Breast epithelium (tissue), 3 donors: ENCODE results near the gene CD14.

ENCODE experiments used
- CTCF ChIP-seq, 3 donors: fragments of 450-650 bp; IDR thresholded peaks; one replicate each; pipeline ENCODE4 v1.5.1; 2016 to 2017; ENCODE audit warnings: antibody characterized with exemption in 3 of 3, mild to moderate bottlenecking in 3 of 3, moderate library complexity in 3 of 3
- POLR2A ChIP-seq: fragments of 450-650 bp; IDR thresholded peaks from one replicate; pipeline ENCODE4 v1.6.1; 2016; ENCODE audit warnings: antibody characterized with exemption, mild to moderate bottlenecking, moderate library complexity
- POLR2AphosphoS5 ChIP-seq, 3 donors: sonication (generic); formaldehyde crosslinking; IDR thresholded peaks; one replicate each; pipeline ENCODE4 v1.6.1; 2017; ENCODE audit warnings: antibody characterized with exemption in 3 of 3

DNA sequence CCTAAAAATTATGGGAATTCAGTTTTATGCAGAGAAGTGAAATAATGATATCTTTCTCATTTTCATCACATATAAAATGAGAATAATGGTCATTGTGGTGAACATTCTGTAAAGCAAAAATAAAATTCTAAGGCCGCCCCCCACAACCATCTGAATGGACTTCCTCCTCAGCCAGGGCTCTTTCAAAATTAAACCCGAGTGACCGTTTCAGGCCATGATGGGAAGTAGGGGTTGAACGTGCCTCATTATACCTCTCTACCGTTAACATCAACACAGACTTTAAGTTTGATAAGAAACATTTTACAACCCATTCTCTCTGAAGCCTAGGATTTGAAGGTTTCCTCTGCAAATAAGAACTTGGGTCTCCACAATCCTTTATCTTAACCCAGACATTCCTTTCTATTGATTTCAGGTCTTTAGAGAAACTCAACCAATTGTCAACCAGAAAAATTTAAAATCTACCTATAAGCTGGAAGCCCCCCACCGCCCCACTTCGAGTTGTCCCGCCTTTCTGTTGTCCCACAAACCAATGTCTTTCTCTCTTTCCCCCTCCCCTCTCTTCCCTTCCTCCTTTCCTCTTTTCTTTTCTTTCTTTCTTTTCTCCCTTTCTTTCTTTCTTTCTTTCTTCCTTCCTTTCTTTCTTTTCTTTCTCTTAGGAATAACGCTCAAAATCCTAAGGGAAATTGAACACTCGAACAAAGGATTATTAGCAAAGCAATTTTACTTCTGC lies 4.6 kb upstream of the CD14 start:
- TF ChIP-seq CTCF (IDR thresholded peaks at IDR 0.05) (no peak), POLR2A (no peak), POLR2AphosphoS5 (IDR thresholded peaks at IDR 0.05) (no peak)
